Right kidney (tissue), 1 donor: Measurements from ENCODE around the gene ARVCF.

Experiments used
- DNase-seq: peaks from one replicate; pipeline ENCODE4 v3.0.0-alpha.2; 2016

The ARVCF gene

GRCh38 chr22:20054485-20054884, 37.9 kb upstream of the ARVCF start:
- no peak for DNase-seq

DNA sequence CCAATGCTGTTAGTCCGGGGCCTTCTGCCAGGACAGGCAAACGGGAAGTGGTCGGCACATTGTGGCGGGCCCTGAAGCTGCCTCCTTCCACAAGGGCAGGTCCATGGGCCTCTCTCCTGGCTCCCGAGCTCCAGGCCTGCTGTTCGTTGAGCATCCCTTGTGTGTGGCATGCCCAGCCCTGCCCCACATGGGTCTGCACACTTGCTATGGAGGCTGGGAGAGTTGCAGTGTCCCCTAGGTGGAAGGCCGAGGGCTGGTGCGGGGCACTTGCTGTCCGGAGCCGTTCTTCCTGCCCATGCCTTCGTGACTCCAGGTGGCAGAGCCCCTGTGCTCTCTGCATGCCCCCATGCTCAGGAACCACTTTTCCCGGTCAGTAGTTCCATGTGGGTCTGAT, 37.4 kb upstream of the ARVCF start:
- no peak for DNase-seq

DNA sequence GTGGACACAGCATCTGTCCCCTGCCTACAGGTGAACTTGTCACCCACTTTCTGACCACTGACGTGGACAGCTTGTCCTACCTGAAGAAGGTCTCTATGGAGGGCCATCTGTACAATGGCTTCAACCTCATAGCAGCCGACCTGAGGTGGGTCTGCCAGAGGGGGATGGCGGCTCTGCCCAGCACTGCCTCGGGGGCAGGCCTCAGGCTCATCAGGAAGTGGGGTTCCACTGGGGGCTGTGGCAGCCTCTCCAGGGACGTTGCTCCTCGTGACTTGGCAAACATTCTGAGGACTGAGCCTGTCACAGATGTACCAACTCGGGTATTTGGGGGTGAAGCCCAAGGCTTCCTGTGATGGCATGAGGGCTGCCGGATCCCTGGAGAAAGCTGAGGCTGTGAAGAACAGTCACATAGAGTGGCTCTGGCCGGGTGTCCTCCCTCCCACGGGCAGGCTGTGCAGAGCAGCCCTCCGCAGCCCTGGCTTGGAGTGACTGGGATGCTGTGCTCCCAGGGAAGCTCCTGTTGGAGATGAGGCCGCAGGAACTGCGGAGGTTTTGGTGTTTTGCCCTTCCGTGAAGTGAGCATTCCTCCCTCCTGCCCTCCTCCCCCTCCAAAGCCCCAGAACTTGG, 36.9 kb upstream of the ARVCF start:
- DNase-seq = no peak

DNA sequence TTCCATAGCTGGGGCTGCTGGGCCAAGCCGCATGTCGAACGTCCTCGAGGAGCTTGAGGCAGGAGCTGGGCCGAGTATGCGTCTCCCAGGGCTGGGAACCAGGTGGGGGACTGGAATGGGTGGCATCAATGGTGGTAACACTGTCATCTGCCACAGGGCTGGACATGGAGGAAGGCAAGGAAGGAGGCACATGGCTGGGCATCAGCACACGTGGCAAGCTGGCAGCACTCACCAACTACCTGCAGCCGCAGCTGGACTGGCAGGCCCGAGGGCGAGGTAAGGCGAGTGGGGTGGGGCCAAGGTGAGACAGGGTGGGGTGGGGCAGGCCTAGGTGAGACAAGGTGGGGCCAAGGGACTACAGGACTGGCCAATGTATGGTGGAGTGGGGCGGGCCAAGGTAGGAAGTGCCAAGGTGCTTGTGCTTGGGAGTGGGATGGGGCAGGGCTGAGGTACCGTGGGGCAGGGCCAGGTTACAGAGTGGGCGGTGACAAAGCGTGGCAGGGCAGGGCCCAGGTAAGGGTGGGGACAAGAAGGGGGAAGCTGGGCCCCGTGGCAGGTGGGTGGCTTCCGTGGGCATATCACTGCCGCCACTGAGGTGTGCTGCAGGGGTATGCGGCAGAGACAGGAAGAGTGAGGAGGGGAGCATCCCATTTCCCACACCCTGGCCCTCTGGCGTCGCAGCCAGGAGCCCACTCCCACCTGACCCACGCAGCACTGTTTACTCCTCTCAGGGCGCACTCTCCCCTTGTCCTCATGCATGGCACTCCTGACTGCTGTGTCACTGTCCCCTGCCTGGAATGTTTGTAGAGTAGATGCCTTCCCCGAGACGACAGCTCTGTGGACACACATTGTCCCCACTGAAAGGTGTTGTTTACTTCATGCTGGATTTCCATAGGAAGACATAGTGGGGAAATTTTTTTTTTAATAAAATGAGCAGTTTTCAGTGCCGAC, 36.0 kb upstream of the ARVCF start:
- DNase-seq = no peak

DNA sequence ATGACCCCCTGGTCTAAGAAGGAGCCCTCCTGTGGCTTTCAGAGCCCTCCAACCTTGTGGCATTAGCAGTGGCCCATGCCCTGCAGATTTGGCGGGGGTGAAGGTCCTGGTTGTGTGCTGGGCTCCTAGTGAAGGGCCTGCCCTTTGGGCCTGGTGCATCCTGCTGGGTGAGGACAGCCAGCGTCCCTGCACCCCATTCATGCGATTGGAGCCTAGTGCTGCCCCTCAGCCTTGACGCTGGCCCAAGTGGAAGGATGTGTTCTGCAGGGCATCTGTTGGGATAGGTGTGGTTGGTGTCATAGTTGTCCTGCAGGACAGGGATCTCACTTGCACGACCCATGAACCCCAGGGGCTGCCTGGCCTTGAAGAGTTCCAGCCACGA, 35.3 kb upstream of the ARVCF start:
- no peak for DNase-seq

GRCh38 chr22:20046730-20047129, 30.1 kb upstream of the ARVCF start:
- no peak for DNase-seq

- DNase-seq = no peak
Observed at GRCh38 chr22:20044495-20045151, 28.0 kb upstream of the ARVCF start.

GRCh38 chr22:20043997-20044342, 27.3 kb upstream of the ARVCF start:
- no peak for DNase-seq

DNA sequence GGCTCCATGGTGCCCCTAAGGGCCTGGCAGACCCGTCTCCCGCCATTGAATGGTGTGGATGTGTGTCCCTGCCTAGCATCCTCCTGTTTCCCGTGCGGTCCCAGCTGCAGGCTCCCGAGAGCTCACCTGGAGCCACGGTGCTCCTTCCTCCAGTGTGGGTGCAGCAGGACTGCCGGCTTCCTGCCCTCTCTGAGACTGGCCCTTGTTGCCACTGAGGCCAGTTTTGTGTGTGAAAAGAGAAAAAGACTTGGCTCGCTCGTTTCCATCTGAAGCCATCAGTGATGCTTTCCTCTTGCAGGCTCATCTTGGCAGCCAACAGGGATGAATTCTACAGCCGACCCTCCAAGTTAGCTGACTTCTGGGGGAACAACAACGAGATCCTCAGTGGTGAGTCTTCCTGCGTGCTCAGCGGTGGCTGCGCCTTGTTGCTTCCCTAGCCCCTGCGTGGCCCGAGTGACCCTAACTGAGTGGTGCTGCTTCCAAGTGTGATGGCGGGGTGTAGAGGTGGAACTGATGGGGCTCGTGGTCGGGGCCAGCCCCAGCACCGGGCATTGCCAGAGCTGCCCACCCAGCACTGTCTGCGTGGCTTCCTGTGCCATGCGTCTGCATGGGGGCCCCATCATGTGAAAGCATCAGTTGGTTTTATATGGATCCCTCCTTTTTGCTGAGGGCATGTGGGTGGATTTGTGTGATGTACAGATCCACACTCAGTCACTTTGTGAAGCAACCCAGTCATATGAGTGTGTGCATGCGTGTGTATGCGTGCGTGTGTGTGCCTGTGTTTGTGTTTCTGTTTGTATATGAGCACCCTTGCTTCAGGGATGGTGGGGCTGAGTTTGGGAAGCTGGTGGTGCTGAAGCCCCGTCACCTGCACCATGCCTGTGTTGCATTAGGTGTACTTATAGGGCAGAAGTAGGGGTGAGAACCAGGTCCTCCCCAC, 26.7 kb upstream of the ARVCF start:
- no peak for DNase-seq

DNA sequence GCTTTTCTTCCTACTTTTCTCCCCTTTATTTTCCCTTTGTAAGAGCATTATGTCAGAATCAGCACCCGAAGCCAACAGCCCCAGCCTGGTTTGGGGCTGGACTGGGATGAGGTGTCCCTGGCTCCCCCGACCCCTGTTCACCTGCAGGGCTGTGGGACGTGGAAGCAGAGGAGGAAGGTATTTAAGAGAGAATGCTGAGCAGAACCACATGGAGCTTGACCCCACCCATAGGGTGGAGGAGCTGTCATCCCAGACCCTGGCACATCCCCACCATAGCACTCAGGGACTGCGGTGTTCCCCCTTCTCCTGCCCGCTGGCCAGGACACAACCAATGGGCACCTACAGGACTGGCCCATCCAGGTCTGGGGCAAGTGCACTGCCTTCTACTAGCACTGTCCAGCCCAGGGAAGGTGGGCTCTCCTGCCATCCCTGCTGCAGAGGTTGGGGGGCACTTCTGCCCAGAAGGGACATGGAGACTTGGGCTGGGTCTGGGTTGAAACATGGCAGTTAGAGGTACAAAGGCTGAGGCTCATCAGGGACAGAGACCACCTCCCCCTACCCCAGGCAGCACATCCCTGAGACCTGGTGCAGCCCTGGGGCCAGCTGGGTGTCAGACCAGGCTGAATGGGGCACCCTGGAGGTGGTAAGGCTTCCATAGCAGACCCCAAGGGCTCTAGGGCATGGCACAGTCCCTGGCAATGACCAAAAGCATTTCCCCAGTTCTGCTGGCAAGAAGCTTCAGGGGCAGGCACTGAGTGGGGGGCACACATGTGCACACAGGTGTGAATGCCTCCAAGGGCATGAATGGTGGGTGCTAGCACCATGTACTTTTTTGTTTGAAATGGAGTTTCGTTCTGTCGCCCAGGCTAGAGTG, 23.9 kb upstream of the ARVCF start:
- no peak for DNase-seq

- DNase-seq = no peak
Observed at GRCh38 chr22:20039683-20040325, 23.2 kb upstream of the ARVCF start.

DNA sequence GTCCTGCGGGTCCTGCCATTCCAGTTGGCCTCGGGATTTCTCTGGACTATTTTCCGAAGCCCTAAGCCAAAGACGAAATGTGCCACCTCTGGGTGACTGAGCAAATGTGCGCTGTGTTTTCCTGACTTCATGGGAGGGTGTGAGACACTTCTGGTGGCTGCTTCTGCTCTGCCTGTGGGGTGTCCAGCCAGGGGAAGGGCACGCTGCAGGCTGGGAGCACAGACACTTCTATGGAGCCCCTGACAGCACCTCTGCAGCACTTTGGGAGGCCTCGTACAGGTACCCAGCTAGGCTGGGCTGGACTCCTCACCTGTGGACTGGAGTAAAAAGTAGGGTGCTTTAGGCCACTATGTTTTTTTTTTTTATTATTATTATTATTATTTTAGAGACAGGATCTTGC, 22.0 kb upstream of the ARVCF start:
- DNase-seq = no peak

- no peak for DNase-seq
Observed at GRCh38 chr22:20037419-20037818, 20.8 kb upstream of the ARVCF start.

DNA sequence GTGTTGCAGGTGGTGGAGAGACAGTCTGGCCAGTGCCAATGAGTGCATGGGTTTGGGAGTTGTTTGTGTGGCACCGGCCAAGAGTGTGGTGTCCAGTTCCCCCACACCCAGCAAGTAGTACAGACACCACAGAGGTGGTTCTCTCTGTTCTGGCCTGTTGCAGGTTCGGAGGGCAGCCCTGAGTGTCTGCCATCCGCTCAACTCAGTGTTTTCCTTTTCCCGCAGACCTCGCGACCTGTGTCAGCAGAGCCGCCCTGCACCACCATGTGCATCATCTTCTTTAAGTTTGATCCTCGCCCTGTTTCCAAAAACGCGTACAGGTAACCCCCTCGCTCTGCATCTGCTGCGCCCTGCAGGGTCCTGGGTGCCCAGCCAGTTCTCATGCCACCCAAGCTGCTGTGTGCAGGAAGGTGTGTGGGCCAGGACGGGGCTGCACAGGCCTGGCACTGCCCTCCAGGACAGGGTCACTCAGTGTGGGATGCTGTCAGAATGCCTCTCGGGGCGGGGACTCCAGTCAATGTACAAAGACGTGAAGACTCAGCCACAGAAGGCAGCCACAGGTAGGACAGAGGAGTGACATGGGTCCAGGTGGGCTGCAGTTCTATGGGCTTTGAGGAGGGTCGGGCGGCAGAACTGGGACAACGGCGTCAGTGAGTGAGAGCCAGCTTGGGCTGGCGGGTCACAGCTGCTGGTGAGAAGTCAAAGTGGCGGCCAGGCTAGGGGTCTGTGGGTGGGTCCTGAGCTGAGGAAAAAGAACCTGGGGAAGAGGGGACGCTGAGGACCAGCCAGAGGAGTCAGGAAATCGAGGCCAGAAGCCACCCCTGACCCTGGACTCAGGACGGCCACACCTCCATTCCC, 20.1 kb upstream of the ARVCF start:
- no peak for DNase-seq

DNA sequence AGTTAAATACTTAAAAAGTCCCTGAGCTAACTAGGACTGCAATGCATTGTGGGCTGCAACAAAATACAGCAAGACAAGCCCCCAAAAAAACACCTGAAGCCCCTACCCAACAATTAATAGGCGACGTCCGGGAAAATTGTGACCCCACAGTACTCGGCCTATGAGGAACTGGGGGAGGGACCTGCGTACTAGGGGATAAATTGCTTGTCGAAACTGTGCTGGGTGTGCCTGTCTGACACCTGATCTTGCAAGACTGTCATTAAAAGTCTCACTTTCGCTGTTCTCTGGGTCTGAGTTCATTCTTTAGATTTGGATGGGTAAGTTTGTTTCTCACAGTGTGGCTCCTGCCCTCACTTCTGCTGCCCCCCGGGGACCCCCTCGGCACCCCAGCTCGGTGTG, 19.5 kb upstream of the ARVCF start:
- no peak for DNase-seq

GRCh38 chr22:20035375-20036083, 18.9 kb upstream of the ARVCF start:
- no peak for DNase-seq

DNA sequence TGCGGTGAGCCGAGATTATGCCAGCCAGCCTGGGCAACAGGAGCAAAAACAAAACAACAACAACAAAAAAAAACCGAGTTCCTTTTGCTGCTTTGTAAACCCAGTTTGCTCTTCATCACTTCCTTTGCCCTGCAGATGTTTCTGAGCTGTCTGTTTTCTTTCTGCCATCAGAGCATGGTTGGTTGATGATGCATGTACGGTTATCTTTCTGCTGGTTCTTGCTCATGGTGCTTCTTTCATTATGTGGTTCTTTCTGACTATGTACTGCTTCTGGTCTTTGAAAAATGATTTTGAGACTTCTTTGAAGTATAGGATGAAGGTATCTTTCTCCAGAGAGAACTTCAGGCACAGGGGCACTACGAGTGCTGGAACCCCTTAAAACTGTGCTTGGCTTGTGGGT, 17.5 kb upstream of the ARVCF start:
- DNase-seq = no peak

DNA sequence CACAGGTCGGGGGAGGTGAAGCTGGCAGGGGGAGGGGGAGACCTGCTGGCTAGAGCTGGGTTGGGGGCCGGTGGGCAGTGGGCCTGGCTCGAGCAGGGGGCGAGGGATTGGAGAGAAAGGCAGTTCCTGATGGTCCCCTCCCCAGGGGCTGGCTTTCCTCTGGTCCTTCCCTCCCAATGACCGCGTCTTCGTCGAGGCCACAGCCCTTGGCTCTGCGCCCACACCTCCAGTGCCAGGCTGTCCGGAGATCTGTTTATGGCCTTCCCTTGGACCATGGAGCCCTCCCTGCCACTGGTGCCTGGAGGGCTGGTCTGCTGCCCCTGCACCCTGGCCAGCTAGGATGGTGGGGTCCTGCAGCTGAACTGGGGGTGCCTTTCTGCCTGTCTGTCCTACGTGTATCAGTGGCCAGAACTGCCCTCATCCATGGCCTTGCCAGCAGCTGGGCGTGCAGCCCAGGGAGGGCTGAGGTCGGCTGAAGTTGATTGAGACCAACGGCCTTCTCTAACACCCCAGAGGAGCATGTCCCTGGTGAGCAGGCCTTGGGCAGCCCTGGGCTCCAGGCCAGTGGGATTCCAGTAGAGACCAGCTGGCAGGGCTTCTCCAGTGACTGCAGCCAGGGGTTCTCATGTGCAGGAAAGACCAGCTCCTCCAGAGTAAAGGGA, 16.6 kb upstream of the ARVCF start:
- DNase-seq = no peak
